Activated CD4-positive, CD25-positive, alpha-beta regulatory T cell treated with anti-CD3 and anti-CD28 coated beads, Interleukin-2, amount 50 U/mL, for 24 hours (primary cell): ENCODE measurements around the gene TBX1.
A peak's percentile ranks its signal among the peaks of the same experiment; 100 is the strongest.

Experiments used
- ATAC-seq, 2 donors: fragments of 150-1000 bp; cut with Tn5 transposase; one replicate each; pipeline ENCODE4 v1.10.0; 2021; ENCODE audit warnings: mild to moderate bottlenecking in 1 of 2, moderate library complexity in 1 of 2

The TBX1 gene

GRCh38 chr22:19760058-19760950, at the start of gene TBX1:
TBX1 (plus strand) TSS chr22:19760778; CDS start chr22:19760844, 66 bp downstream.
- ATAC-seq, result no peak

GRCh38 chr22:19713245-19713644, 47.3 kb upstream of the TBX1 start:
- ATAC-seq, result no peak

- ATAC-seq, result no peak
Measured at GRCh38 chr22:19713650-19714311, 46.8 kb upstream of the TBX1 start.

- no peak for ATAC-seq
Measured at GRCh38 chr22:19714312-19715187, 46.0 kb upstream of the TBX1 start, which contains the start of gene SEPTIN5. SEPTIN5 (plus strand) TSS chr22:19714503; CDS start chr22:19714589, 86 bp downstream.

GRCh38 chr22:19715188-19715930, 45.2 kb upstream of the TBX1 start:
- ATAC-seq, result no peak

GRCh38 chr22:19716041-19716828, 44.3 kb upstream of the TBX1 start:
- no peak for ATAC-seq

GRCh38 chr22:19716829-19717105, 43.8 kb upstream of the TBX1 start:
- ATAC-seq, result no peak

GRCh38 chr22:19717181-19717580, 43.4 kb upstream of the TBX1 start:
- ATAC-seq, result no peak

GRCh38 chr22:19717691-19718455, 42.7 kb upstream of the TBX1 start:
- ATAC-seq, result peak; percentile 86 to 92

GRCh38 chr22:19718456-19719049, 42.0 kb upstream of the TBX1 start:
- ATAC-seq, result no peak

GRCh38 chr22:19719050-19719482, 41.5 kb upstream of the TBX1 start:
- no peak for ATAC-seq

GRCh38 chr22:19719488-19720021, 41.0 kb upstream of the TBX1 start:
- ATAC-seq, result no peak

- no peak for ATAC-seq
Measured at GRCh38 chr22:19720150-19720827, 40.3 kb upstream of the TBX1 start.

GRCh38 chr22:19720999-19721329, 39.6 kb upstream of the TBX1 start:
- ATAC-seq, result no peak

GRCh38 chr22:19721330-19722177, 39.0 kb upstream of the TBX1 start:
- no peak for ATAC-seq

GRCh38 chr22:19722178-19722981, 38.2 kb upstream of the TBX1 start:
- no peak for ATAC-seq

GRCh38 chr22:19722982-19723231, 37.7 kb upstream of the TBX1 start:
- ATAC-seq, result no peak
